H9 (cell line): Measurements from ENCODE around the gene DNAI1. TPM values are rescaled to one million over a fixed set of nuclear protein-coding genes. Genes with fewer than 3 reads are reported as not detected.

Source experiments
- DNase-seq: peaks from one replicate; pipeline ENCODE4 v3.0.0-alpha.2; 2017
- H2AFZ ChIP-seq: one replicate; pipeline ENCODE4 v1.6.1; 2013; ENCODE audit warnings: mild to moderate bottlenecking, low read length, control low read depth, moderate library complexity
- H2AK5ac ChIP-seq: 2 replicates; pipeline ENCODE4 v1.6.1; 2013; ENCODE audit warnings: low read length, control low read depth, mixed read lengths; ENCODE audit not compliant: insufficient read length
- H2BK120ac ChIP-seq: one replicate; pipeline ENCODE4 v1.6.1; 2013; ENCODE audit warnings: low read depth, mild to moderate bottlenecking, low read length, control low read depth, inconsistent platforms; ENCODE audit not compliant: poor library complexity, severe bottlenecking
- H2BK12ac ChIP-seq: 2 replicates; pipeline ENCODE4 v1.6.1; 2013; ENCODE audit warnings: low read length, control low read depth, mixed read lengths, low read depth; ENCODE audit not compliant: insufficient read length
- H2BK15ac ChIP-seq: 2 replicates; pipeline ENCODE4 v1.6.1; 2013; ENCODE audit warnings: low read depth, low read length, control low read depth
- H2BK20ac ChIP-seq: one replicate; pipeline ENCODE4 v1.6.1; 2013; ENCODE audit warnings: low read depth, mild to moderate bottlenecking, low read length, control low read depth, inconsistent platforms; ENCODE audit not compliant: poor library complexity, severe bottlenecking
- H2BK5ac ChIP-seq: 2 replicates; pipeline ENCODE4 v1.6.1; 2013; ENCODE audit warnings: low read length, control low read depth, mixed read lengths; ENCODE audit not compliant: insufficient read length
- H3K14ac ChIP-seq: 2 replicates; pipeline ENCODE4 v1.6.1; 2013; ENCODE audit warnings: low read length, control low read depth; ENCODE audit not compliant: insufficient read depth
- H3K18ac ChIP-seq: 2 replicates; pipeline ENCODE4 v1.6.1; 2013; ENCODE audit warnings: low read depth, mild to moderate bottlenecking, mixed read lengths, low read length, control low read depth; ENCODE audit not compliant: insufficient read length
- H3K23ac ChIP-seq: 2 replicates; pipeline ENCODE4 v1.6.1; 2013; ENCODE audit warnings: low read length, control low read depth, mixed read lengths, low read depth; ENCODE audit not compliant: insufficient read length
- H3K23me2 ChIP-seq: 2 replicates; pipeline ENCODE4 v1.6.1; 2013; ENCODE audit warnings: low read depth, mild to moderate bottlenecking, mixed read lengths, low read length, control low read depth; ENCODE audit not compliant: insufficient read length, poor library complexity, severe bottlenecking
- H3K27ac ChIP-seq: 2 replicates; pipeline ENCODE4 v1.5.1; 2013; ENCODE audit warnings: low read length, control low read depth, mixed read lengths, low read depth; ENCODE audit not compliant: insufficient read length
- H3K27me3 ChIP-seq: 2 replicates; pipeline ENCODE4 v1.6.1; 2013; ENCODE audit warnings: low read length, control low read depth, inconsistent platforms; ENCODE audit not compliant: insufficient read depth
- H3K4ac ChIP-seq: 2 replicates; pipeline ENCODE4 v1.6.1; 2013; ENCODE audit warnings: low read depth, mild to moderate bottlenecking, control low read depth, inconsistent platforms, low read length, moderate library complexity
- H3K4me1 ChIP-seq: 2 replicates; pipeline ENCODE4 v1.6.1; 2013; ENCODE audit warnings: low read length, control low read depth, inconsistent platforms; ENCODE audit not compliant: insufficient read depth
- H3K4me2 ChIP-seq: 2 replicates; pipeline ENCODE4 v1.6.1; 2013; ENCODE audit warnings: low read length, control low read depth, mixed read lengths; ENCODE audit not compliant: insufficient read length, insufficient read depth
- H3K56ac ChIP-seq: 2 replicates; pipeline ENCODE4 v1.6.1; 2013; ENCODE audit warnings: low read depth, mild to moderate bottlenecking, mixed read lengths, low read length, control low read depth; ENCODE audit not compliant: insufficient read length
- H3K79me1 ChIP-seq: 2 replicates; pipeline ENCODE4 v1.6.1; 2013; ENCODE audit warnings: low read depth, mild to moderate bottlenecking, moderate library complexity, low read length, control low read depth, inconsistent platforms; ENCODE audit not compliant: insufficient read depth, poor library complexity, severe bottlenecking
- H3K79me2 ChIP-seq: 2 replicates; pipeline ENCODE4 v1.6.1; 2013; ENCODE audit warnings: low read length, control low read depth, inconsistent platforms; ENCODE audit not compliant: insufficient read depth
- H3K9ac ChIP-seq: 2 replicates; pipeline ENCODE4 v1.6.1; 2013; ENCODE audit warnings: low read length, control low read depth, mixed read lengths; ENCODE audit not compliant: insufficient read length; ENCODE audit errors: extremely low read depth
- H3K9me3 ChIP-seq: one replicate; pipeline ENCODE4 v1.6.1; 2013; ENCODE audit warnings: low read depth, low read length, inconsistent platforms; ENCODE audit not compliant: control insufficient read depth
- H3T11ph ChIP-seq: one replicate; pipeline ENCODE4 v1.6.1; 2013; ENCODE audit warnings: mild to moderate bottlenecking, low read length, control low read depth, inconsistent platforms
- H4K20me1 ChIP-seq: one replicate; pipeline ENCODE4 v1.6.1; 2013; ENCODE audit not compliant: control insufficient read depth, insufficient read length, insufficient read depth
- H4K5ac ChIP-seq: 2 replicates; pipeline ENCODE4 v1.6.1; 2013; ENCODE audit warnings: low read depth, mild to moderate bottlenecking, mixed read lengths, low read length, control low read depth; ENCODE audit not compliant: insufficient read length
- H4K8ac ChIP-seq: replicated peaks from 2 replicates; pipeline ENCODE4 v1.6.1; 2013; ENCODE audit warnings: low read length, control low read depth, mixed read lengths, low read depth; ENCODE audit not compliant: insufficient read length
- H4K91ac ChIP-seq: 2 replicates; pipeline ENCODE4 v1.6.1; 2013; ENCODE audit warnings: low read depth, mild to moderate bottlenecking, moderate library complexity, mixed read lengths, low read length, control low read depth; ENCODE audit not compliant: insufficient read length
- H3K27ac Mint-ChIP-seq, 3 experiments: 2 replicates in 2 of 3; 3 replicates in 1 of 3; pipeline ENCODE4 v1.8.0; 2020 to 2021; ENCODE audit warnings: mixed read lengths in 3 of 3, mild to moderate bottlenecking in 1 of 3, moderate library complexity in 1 of 3
- H3K27me3 Mint-ChIP-seq: 2 replicates; pipeline ENCODE4 v1.8.0; 2021; ENCODE audit warnings: low read depth, mild to moderate bottlenecking, moderate library complexity, mixed read lengths
- H3K36me3 Mint-ChIP-seq, 3 experiments: 2 replicates in 2 of 3; 3 replicates in 1 of 3; pipeline ENCODE4 v1.8.0; 2020 to 2021; ENCODE audit warnings: low read depth in 3 of 3, mixed read lengths in 3 of 3; ENCODE audit not compliant: insufficient read depth in 1 of 3
- H3K4me1 Mint-ChIP-seq, 2 experiments: 2 replicates each; pipeline ENCODE4 v1.8.0; 2020; ENCODE audit warnings: mixed read lengths in 2 of 2
- H3K4me3 Mint-ChIP-seq, 2 experiments: 2 replicates in 1 of 2; 3 replicates in 1 of 2; pipeline ENCODE4 v1.8.0; 2020 to 2021; ENCODE audit warnings: mild to moderate bottlenecking in 2 of 2, mixed read lengths in 2 of 2, moderate library complexity in 1 of 2
- H3K9me3 Mint-ChIP-seq, 2 experiments: 2 replicates in 1 of 2; 3 replicates in 1 of 2; pipeline ENCODE4 v1.8.0; 2020; ENCODE audit warnings: mild to moderate bottlenecking in 2 of 2, mixed read lengths in 2 of 2, moderate library complexity in 1 of 2
- WGBS: extraction: QIAGEN DNeasy Blood & Tissue Kit; methylation state at CpG from one replicate; pipeline ENCODE4 v1.1.7; 2013; ENCODE audit warnings: missing lambda C conversion rate, low lambda C conversion rate, mixed read lengths; ENCODE audit not compliant: insufficient read length; ENCODE audit errors: extremely low coverage; 5-methylcytosine and 5-hydroxymethylcytosine counted together
- total RNA-seq: library from RNA; stranded (reverse); gene quantifications from 2 replicates; pipeline ENCODE4 v1.2.1, GENCODE V29; 2021
- TF ChIP-seq, protein P1 (sequence below): fragments of 200-600 bp; sonication (generic); conservative IDR thresholded peaks from 3 replicates; pipeline ENCODE4 v1.8.0; 2021; ENCODE audit warnings: antibody characterized with exemption, mild to moderate bottlenecking

DNAI1 gene
- total RNA-seq, 1 experiment from 2014 or later, result 0.22 TPM

DNA sequence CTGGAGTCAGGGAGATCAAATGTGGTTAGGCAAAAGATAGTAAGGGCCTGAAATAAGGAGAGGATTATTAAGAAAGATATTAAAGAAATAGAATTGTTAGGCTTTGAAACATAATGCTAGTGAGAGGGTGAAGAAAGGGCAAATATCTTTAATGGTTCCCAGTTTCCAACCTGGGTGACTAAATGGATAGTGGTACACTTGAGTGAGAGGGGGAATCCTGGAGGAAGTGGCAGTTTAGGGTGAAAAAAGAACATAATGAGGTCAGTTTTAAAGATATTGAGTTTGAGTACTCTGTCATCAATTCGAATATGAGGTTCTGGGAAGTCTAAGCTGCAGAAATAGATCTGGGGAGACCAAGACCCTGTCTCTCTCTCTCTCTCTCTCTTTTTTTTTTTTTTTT is 18.9 kb downstream of the DNAI1 start:
- Histone ChIP-seq H3K23ac (no peak overlapping the region), H3K4me2 (no peak overlapping the region), H2AK5ac (no peak overlapping the region), H3T11ph (no peak overlapping the region), H3K18ac (no peak overlapping the region), H3K9me3 (no peaks in the 10 kb centered on the region), H2AFZ (no peak overlapping the region), H3K4me1 (no peaks in the 10 kb centered on the region), H3K14ac (no peak overlapping the region), H2BK20ac (no peak overlapping the region), H3K27me3 (no peaks in the 10 kb centered on the region), H3K79me2 (no peaks in the 10 kb centered on the region), H3K56ac (no peak overlapping the region), H2BK12ac (no peak overlapping the region), H4K20me1 (no peaks in the 10 kb centered on the region), H3K27ac (no peak overlapping the region), H4K5ac (no peak overlapping the region), H4K8ac (no peak overlapping the region), H3K4ac (no peak overlapping the region), H3K9ac (no peak overlapping the region), H2BK120ac (no peak overlapping the region), H2BK15ac (no peak overlapping the region), H4K91ac (no peak overlapping the region), H3K79me1 (no peaks in the 10 kb centered on the region), H3K23me2 (no peaks in the 10 kb centered on the region), H2BK5ac (no peak overlapping the region)
- H3K27me3 Mint-ChIP-seq, result peaks cover 19% of the 10 kb centered on the region
- H3K36me3 Mint-ChIP-seq, result no peaks in the 10 kb centered on the region; a peak in 1 of 7 replicates
- no peaks in the 10 kb centered on the region for H3K4me1 Mint-ChIP-seq
- no peak overlapping the region for H3K4me3 Mint-ChIP-seq
- no peak for DNase-seq
- no CpG with 5 or more reads among the region's 1 CpG for WGBS
- no peak overlapping the region for H3K27ac Mint-ChIP-seq
- H3K9me3 Mint-ChIP-seq, result 0 out of 5 replicates have a peak, but pooled peaks cover 0 to 2% of the 10 kb centered on the region in 2 experiments
- TF ChIP-seq, protein P1, sequence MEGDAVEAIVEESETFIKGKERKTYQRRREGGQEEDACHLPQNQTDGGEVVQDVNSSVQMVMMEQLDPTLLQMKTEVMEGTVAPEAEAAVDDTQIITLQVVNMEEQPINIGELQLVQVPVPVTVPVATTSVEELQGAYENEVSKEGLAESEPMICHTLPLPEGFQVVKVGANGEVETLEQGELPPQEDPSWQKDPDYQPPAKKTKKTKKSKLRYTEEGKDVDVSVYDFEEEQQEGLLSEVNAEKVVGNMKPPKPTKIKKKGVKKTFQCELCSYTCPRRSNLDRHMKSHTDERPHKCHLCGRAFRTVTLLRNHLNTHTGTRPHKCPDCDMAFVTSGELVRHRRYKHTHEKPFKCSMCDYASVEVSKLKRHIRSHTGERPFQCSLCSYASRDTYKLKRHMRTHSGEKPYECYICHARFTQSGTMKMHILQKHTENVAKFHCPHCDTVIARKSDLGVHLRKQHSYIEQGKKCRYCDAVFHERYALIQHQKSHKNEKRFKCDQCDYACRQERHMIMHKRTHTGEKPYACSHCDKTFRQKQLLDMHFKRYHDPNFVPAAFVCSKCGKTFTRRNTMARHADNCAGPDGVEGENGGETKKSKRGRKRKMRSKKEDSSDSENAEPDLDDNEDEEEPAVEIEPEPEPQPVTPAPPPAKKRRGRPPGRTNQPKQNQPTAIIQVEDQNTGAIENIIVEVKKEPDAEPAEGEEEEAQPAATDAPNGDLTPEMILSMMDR, result no peak
